Inferior parietal cortex (tissue), 1 donor: ENCODE measurements around the gene NR1D1.
A peak's percentile ranks its signal among the peaks of the same experiment; 100 is the strongest.

Experiments
- DNase-seq: peaks from one replicate; pipeline ENCODE4 v3.0.0-alpha.2; 2016; ENCODE audit errors: extremely low spot score

The NR1D1 gene

GRCh38 chr17:40097087-40097486, 3.3 kb downstream of the NR1D1 start:
- no peak for DNase-seq

DNA sequence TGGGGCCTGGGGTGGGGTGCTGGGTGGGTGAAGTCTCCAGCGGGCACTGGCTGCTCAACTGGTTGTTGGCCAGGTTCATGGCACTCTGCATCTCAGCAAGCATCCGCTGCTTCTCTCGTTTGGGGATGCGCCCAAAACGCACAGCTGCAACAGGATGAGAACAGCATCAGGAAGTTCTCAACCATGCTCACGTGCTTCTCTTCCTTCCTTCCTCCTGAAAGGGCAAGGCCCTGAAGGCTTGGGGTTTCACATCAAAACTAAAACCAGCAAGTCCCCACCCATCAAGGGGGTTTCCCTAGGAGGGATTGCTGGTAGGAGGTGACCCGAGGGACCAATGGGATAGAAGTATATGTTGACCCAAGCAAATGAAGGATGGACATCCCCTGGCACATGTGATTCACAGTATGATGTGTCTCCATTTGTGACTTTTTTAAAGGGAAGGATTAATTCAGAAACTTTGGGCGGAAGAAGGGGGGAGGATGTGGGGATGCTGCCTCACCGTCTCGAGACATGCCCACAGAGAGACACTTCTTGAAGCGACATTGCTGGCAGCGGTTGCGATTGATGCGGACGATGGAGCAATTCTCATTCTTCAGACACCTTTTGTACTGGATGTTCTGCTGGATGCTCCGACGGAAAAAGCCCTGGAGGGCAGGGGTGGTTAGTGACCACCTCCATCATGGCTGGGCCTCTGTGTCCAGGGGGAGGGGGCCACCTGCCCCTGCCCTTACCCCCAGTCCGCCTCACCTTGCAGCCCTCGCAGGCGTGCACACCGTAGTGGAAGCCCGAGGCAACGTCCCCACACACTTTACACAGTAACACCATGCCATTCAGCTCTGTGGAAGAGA, 4.2 kb downstream of the NR1D1 start:
- no peak for DNase-seq

DNA sequence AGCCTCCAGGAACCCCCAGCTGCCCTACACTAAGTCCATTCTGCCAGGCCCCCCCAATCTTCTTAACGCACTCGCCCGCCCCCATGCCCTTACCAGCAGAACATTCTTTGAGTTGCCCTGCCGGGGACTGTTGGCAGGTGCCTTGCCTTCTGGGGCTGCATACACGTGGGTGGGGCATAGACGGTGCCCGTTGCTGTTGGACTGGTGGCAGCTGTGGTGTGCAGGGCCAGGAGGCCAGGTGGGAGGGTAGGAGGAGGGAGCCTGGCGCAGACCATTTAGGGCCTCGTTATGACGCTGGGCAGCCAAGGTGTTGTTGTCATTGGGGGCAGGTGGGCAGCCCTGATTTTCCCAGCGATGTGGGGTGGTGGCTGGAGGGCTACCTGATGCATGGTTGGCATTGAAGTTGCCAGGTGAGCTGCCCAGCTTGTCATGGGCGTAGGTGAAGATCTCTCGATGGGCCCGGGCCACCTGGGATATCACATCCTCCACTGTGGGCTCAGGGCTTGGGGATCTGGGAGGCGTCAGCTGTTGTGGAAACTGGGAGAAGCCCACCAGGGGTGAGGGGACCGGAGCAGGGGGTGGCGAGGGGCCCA, 4.9 kb downstream of the NR1D1 start:
- no peak for DNase-seq

DNA sequence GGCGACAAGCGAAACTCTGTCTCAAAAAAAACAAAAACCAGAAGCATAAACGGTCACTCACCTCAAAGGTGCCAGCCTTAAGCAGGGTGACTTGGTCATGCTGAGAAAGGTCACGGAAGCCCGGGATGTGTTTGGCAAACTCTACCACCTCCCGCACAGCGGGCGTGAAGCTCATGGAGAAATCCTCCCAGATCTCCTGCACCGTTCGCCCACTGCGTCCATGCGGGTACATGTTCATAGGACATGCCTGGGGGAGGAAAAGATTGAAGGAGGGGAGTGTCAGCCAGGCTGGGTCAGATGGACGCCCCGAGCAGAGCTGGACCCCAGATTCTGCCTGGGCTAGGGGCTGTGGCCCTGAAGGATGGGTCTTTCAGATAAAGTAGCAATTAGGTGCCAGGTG, 5.5 kb downstream of the NR1D1 start:
- no peak for DNase-seq

DNA sequence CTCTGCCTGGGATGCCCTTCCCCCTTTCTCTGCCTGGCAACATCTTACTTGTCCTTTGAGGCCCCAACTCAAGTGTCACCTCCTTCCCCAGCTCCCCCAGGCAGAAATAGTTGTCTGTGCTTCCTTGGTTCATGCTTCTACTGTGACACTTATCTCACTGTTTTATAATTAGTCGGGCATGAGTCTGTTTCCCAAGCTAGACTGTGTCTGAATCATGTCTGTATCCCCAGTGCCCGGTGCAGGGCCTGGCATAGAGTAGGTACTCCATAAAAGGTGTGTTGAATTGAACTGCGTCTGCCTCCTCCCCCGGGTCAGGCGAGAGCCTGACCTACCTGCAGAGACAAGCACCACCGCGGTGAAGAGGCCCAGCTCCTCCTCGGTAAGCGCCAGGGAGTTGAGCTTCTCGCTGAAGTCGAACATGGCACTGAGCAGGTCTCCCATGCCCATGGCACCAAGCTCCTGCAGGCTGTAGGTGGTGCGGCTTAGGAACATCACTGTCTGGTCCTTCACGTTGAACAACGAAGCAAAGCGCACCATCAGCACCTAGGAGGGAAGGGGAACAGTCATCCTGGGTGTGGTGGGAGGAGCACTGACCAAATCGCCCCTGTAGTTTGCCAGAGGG, 6.7 kb downstream of the NR1D1 start:
- DNase-seq: no peak

GRCh38 chr17:40093005-40093579, 7.3 kb downstream of the NR1D1 start:
- DNase-seq: no peak

GRCh38 chr17:40092581-40092980, 7.8 kb downstream of the NR1D1 start:
- DNase-seq: peak; percentile 39

- DNase-seq: no peak
Observed at GRCh38 chr17:40091691-40092397, 8.5 kb downstream of the NR1D1 start.

DNA sequence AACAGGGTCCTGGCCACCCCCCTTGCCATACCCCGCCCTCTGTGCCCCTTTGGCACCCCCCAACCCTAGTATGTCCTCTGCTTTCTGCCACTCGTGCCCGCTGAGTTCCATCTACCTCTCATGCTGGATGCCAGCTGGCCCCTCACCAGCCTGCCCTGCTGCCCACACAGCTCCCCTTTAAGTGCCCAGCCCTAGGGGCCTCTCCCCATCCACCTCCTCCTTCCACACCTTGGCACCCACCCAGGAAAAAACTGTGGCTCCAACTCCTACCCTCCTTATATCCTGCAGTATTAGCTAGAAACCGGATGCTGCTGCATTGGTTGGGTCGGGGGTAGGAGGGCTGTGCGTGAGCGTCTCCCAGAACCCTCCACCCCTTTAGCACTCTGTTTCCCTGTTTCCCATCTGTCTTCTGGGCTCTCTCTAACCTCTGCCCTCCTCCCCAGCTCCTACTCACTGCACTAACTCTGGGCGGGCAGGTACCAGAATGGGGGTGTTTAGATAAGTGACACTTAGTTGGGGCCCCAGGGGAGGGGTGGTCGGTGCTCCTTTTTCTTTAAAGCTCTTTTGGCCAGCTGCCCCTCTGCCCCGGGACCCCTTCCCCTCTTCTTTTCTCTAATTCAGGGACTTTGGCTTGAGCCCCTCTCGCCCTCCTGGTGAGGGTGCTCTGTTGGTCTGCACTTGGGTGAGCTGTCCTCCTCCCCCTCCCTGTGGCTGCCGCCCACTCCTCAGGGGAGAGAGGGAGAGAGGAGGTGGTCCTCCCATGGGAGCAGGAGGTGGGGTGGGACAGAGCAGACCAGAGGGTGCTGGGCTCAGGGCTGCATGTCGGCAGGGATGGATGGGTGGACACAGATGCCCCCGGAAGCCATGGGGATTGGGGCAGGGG, 9.9 kb downstream of the NR1D1 start:
- DNase-seq: no peak

- no peak for DNase-seq
Observed at GRCh38 chr17:40089077-40089895, 11.1 kb downstream of the NR1D1 start.

- DNase-seq: no peak
Observed at GRCh38 chr17:40087903-40088718, 12.3 kb downstream of the NR1D1 start.

DNA sequence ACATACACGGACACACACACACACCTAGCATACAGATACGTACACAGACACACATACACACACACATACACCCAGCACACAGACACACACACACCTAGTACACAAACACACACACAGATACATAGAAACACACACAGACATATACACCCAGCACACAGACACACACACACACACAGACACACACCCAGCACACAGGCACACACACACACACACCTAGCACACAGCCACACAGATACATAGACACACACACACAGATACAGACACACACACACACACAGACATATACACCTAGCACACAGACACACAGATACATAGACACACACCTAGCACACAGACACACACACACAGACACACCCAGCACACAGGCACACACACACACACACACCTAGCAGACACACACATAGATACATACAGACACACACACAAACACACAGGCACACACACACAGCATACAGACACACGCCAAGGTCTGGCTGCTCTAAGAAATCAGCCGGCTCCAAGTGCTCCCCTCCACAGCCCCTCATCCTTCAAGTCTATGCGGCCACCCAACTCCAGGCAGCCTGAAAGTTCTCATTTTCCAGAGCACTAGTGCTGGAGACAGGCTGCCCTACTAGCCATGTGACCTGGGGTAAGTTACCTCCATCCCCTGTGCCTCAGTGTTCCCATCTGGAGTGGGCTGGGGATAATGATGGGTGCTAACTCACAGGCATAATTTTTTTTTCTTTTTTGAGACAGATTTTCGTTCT, 13.2 kb downstream of the NR1D1 start:
- DNase-seq: no peak

- DNase-seq: peak; percentile 53
Observed at GRCh38 chr17:40086150-40087044, 14.0 kb downstream of the NR1D1 start.

DNA sequence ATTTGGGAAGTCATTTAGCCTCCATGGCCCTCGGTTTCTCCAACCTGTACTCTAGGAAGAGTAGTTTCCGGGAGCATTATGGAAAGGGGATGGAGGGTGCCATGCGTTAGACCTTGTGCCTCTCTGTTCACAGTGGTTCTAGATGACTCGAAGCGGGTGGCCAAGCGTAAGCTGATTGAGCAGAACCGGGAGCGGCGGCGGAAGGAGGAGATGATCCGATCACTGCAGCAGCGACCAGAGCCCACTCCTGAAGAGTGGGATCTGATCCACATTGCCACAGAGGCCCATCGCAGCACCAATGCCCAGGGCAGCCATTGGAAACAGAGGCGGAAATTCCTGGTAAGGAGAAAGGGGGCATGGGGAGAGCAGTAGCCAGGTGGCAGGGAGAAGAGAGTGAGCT, 15.9 kb downstream of the NR1D1 start:
- no peak for DNase-seq

GRCh38 chr17:40079545-40079944, 20.8 kb downstream of the NR1D1 start:
- DNase-seq: no peak

GRCh38 chr17:40076591-40076990, 23.8 kb downstream of the NR1D1 start:
- DNase-seq: no peak

DNA sequence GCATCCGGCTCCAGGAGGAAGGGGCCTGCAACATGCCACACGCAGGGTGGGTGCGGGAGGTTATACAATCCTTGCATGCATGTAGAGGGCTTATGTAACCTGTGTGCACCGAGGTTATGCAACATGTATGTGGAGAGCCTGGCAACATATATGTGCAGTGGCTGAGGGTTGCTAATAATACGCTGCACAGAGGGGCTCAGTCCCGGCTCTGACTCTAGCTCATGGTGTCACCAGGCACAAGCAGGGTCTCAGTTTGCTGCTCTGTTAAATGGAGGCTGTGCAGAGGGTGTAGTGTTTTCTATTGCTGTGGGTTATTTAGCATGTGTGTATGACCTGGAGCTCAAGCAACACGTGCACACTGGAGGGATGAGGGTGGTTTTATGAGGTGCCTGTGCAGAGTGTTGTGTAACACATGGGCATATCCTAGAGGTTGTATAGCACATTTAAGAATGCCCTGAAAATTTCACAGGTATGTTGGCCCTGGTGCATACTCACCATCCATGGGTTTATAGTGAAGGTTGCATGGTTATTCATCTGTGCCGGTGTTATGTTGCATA, 24.4 kb downstream of the NR1D1 start:
- no peak for DNase-seq
